WTC11 (cell line): ENCODE measurements around the gene GPI. TPM values are rescaled to one million over a fixed set of nuclear protein-coding genes. Genes with fewer than 3 reads are reported as not detected.

Experiments used
- ATAC-seq: fragments of 200-7000 bp; cut with Tn5 transposase; 2 replicates; pipeline ENCODE4 v1.10.0; 2021; ENCODE audit warnings: mild to moderate bottlenecking, moderate library complexity
- Bru-seq: library from RNA; stranded (reverse); fragments of 400-500 nt; gene quantifications from one replicate; lab custom pipeline; 2021; lab: Mats Ljungman, UMichigan
- CTCF ChIA-PET: fragments of 300-600 bp; sonication (Branson Sonifier 250); formaldehyde crosslinking; loops from one replicate; lab custom pipeline; 2021; ENCODE audit warnings: antibody characterized with exemption; lab: Charles Lee
- POLR2A ChIA-PET: fragments of 350-600 bp; sonication (Branson Sonifier 250); formaldehyde crosslinking; loops from one replicate; lab custom pipeline; 2021; ENCODE audit warnings: antibody characterized with exemption; lab: Charles Lee
- DNase-seq: peaks from one replicate; pipeline ENCODE4 v3.0.0; 2021; ENCODE audit warnings: low spot score
- H3K27ac Mint-ChIP-seq: 2 replicates; pipeline ENCODE4 v1.8.0; 2021; ENCODE audit warnings: mixed read lengths
- H3K27me3 Mint-ChIP-seq: 2 replicates; pipeline ENCODE4 v1.8.0; 2021; ENCODE audit warnings: low read depth, mild to moderate bottlenecking, moderate library complexity, mixed read lengths
- H3K36me3 Mint-ChIP-seq: 2 replicates; pipeline ENCODE4 v1.8.0; 2021; ENCODE audit warnings: mixed read lengths
- H3K4me1 Mint-ChIP-seq: 2 replicates; pipeline ENCODE4 v1.8.0; 2022; ENCODE audit warnings: mixed read lengths
- H3K4me3 Mint-ChIP-seq: 2 replicates; pipeline ENCODE4 v1.8.0; 2021; ENCODE audit warnings: mild to moderate bottlenecking, moderate library complexity, mixed read lengths
- H3K9me3 Mint-ChIP-seq: 2 replicates; pipeline ENCODE4 v1.8.0; 2021; ENCODE audit warnings: mixed read lengths
- AR ChIP-seq: fragments of 250-450 bp; sonication (Bioruptor Pico); IDR thresholded peaks from 2 replicates; pipeline ENCODE4 v1.9.0; 2021; ENCODE audit warnings: mild to moderate bottlenecking
- CDX4 ChIP-seq: fragments of 250-450 bp; sonication (Bioruptor Pico); IDR thresholded peaks from 2 replicates; pipeline ENCODE4 v1.9.0; 2021; ENCODE audit warnings: moderate library complexity, mild to moderate bottlenecking, inconsistent platforms, borderline replicate concordance
- CTCF ChIP-seq: fragments of 200-600 bp; IDR thresholded peaks from 2 replicates; pipeline ENCODE4 v1.8.0; 2022; ENCODE audit warnings: antibody characterized with exemption
- E2F4 ChIP-seq: sonication (generic); formaldehyde crosslinking; IDR thresholded peaks from 2 replicates; pipeline ENCODE4 v1.8.1; 2022; ENCODE audit warnings: low read depth, mild to moderate bottlenecking, moderate library complexity, missing genetic modification reagents, borderline replicate concordance
- E2F5 ChIP-seq: sonication (generic); formaldehyde crosslinking; IDR thresholded peaks from 2 replicates; pipeline ENCODE4 v1.8.1; 2022; ENCODE audit warnings: mild to moderate bottlenecking, moderate library complexity, missing genetic modification reagents
- ELF4 ChIP-seq: sonication (generic); formaldehyde crosslinking; IDR thresholded peaks from 2 replicates; pipeline ENCODE4 v1.8.1; 2022; ENCODE audit warnings: low read depth, mild to moderate bottlenecking, moderate library complexity, missing genetic modification reagents
- FOXP4 ChIP-seq: sonication (generic); formaldehyde crosslinking; IDR thresholded peaks from 2 replicates; pipeline ENCODE4 v1.8.0; 2022; ENCODE audit warnings: mild to moderate bottlenecking, missing genetic modification reagents
- MAX ChIP-seq: sonication (generic); formaldehyde crosslinking; IDR thresholded peaks from 2 replicates; pipeline ENCODE4 v1.8.0; 2022; ENCODE audit warnings: mild to moderate bottlenecking, missing genetic modification reagents
- NFE2L1 ChIP-seq: sonication (generic); formaldehyde crosslinking; IDR thresholded peaks from 2 replicates; pipeline ENCODE4 v1.8.1; 2023; ENCODE audit warnings: missing genetic modification reagents
- NFYB ChIP-seq: sonication (generic); formaldehyde crosslinking; conservative IDR thresholded peaks from 2 replicates; pipeline ENCODE4 v1.8.0; 2022; ENCODE audit warnings: low read depth, missing genetic modification reagents
- SMAD3 ChIP-seq: sonication (generic); formaldehyde crosslinking; IDR thresholded peaks from 2 replicates; pipeline ENCODE4 v1.8.0; 2022; ENCODE audit warnings: missing genetic modification reagents, mild to moderate bottlenecking, borderline replicate concordance
- SP1 ChIP-seq: sonication (generic); formaldehyde crosslinking; conservative IDR thresholded peaks from 2 replicates; pipeline ENCODE4 v1.8.1; 2022; ENCODE audit warnings: missing genetic modification reagents
- TCF7 ChIP-seq: sonication (generic); formaldehyde crosslinking; IDR thresholded peaks from 2 replicates; pipeline ENCODE4 v1.8.0; 2022; ENCODE audit warnings: mild to moderate bottlenecking, low read depth, missing genetic modification reagents, moderate library complexity
- TEAD1 ChIP-seq: sonication (generic); formaldehyde crosslinking; IDR thresholded peaks from 2 replicates; pipeline ENCODE4 v1.8.0; 2022; ENCODE audit warnings: mild to moderate bottlenecking, missing genetic modification reagents
- TP53 ChIP-seq: sonication (generic); formaldehyde crosslinking; IDR thresholded peaks from 2 replicates; pipeline ENCODE4 v1.8.1; 2023; ENCODE audit warnings: mild to moderate bottlenecking, missing genetic modification reagents
- ZMAT4 ChIP-seq: fragments of 250-450 bp; sonication (Bioruptor Pico); IDR thresholded peaks from 2 replicates; pipeline ENCODE4 v1.9.0; 2021; ENCODE audit warnings: mild to moderate bottlenecking
- ZNF232 ChIP-seq: sonication (generic); formaldehyde crosslinking; IDR thresholded peaks from 2 replicates; pipeline ENCODE4 v1.8.0; 2022; ENCODE audit warnings: mild to moderate bottlenecking, missing genetic modification reagents
- ZNF423 ChIP-seq: fragments of 250-450 bp; sonication (Bioruptor Pico); IDR thresholded peaks from 2 replicates; pipeline ENCODE4 v2.1.2; 2022; ENCODE audit warnings: mild to moderate bottlenecking, moderate library complexity
- ZNF512 ChIP-seq: sonication (generic); formaldehyde crosslinking; IDR thresholded peaks from 2 replicates; pipeline ENCODE4 v1.8.1; 2022; ENCODE audit warnings: missing genetic modification reagents, borderline replicate concordance
- long read RNA-seq, 3 experiments: library from RNA in 1 of 3; library from capped mRNA in 1 of 3; library from polyadenylated mRNA in 1 of 3; unstranded in 2 of 3; stranded (forward) in 1 of 3; transcript quantifications; one replicate each; pipeline ENCODE4 v2.0.0, GENCODE V29; 2021
- total RNA-seq: library from RNA; stranded (reverse); gene quantifications from 3 replicates; pipeline ENCODE4 v1.2.3, GENCODE V29; 2021

The GPI gene
- 389 to 452 TPM (median 446 TPM) in 3 replicates for total RNA-seq
- Bru-seq, nascent RNA = percentile 72 among the genes with signal in this experiment
- long read RNA-seq, experiment 1, full-length matches to known transcripts = 955 of 1,136 reads
- long read RNA-seq, experiment 1, partial matches to known transcripts = 125 of 1,136 reads
- long read RNA-seq, experiment 1, other reads (novel, unspliced or antisense) = 56 of 1,136 reads
- long read RNA-seq, experiment 2, full-length matches to known transcripts = 255 of 483 reads
- long read RNA-seq, experiment 2, partial matches to known transcripts = 108 of 483 reads
- long read RNA-seq, experiment 2, other reads (novel, unspliced or antisense) = 120 of 483 reads
- long read RNA-seq, experiment 3, full-length matches to known transcripts = 307 of 483 reads
- long read RNA-seq, experiment 3, partial matches to known transcripts = 154 of 483 reads
- long read RNA-seq, experiment 3, other reads (novel, unspliced or antisense) = 22 of 483 reads

- H3K9me3 Mint-ChIP-seq = no peaks in the 10 kb centered on the region
- ChIA-PET POLR2A (interaction anchor here (0.8 to 1.1 kb wide), 2 partner anchors 10 to 62 kb away, joined by 3 to 4 read pairs; no protein-coding TSS in a partner anchor), CTCF (interaction anchor here (0.6 to 1.1 kb wide), 2 partner anchors 422 to 570 kb away, joined by 3 to 6 read pairs; no protein-coding TSS in a partner anchor)
- DNase-seq (peak; percentile 69), ATAC-seq (peak; percentile 84)
- TF ChIP-seq NFYB = no peak
- TF ChIP-seq ZNF512 = no peak
- no peak for TF ChIP-seq NFE2L1 (CRISPR knock-in tag)
- no peak for TF ChIP-seq ELF4 (CRISPR knock-in tag)
- peak; percentile 48; the same call in 1 of the 2 replicates for TF ChIP-seq TP53 (CRISPR knock-in tag)
- TF ChIP-seq SMAD3 (CRISPR knock-in tag) = no peak
- no peak for TF ChIP-seq ZNF423 (CRISPR knock-in tag)
- TF ChIP-seq TCF7 (CRISPR knock-in tag) = no peak
- peak; percentile 43; the same call in 1 of the 2 replicates for TF ChIP-seq SP1
- no peak for TF ChIP-seq ZMAT4 (CRISPR knock-in tag)
- 0 out of 2 replicates have a peak, but pooled peaks have one; percentile 24 for TF ChIP-seq ZNF232 (CRISPR knock-in tag)
- TF ChIP-seq FOXP4 (CRISPR knock-in tag) = no peak
- TF ChIP-seq MAX (CRISPR knock-in tag) = peak; percentile 65; the same call in 1 of the 2 replicates
- no peak for TF ChIP-seq E2F5 (CRISPR knock-in tag)
- TF ChIP-seq CDX4 (CRISPR knock-in tag) = no peak
- TF ChIP-seq E2F4 (CRISPR knock-in tag) = no peak
- TF ChIP-seq TEAD1 (CRISPR knock-in tag) = 0 out of 2 replicates have a peak, but pooled peaks have one; percentile 36
- no peak for TF ChIP-seq AR (CRISPR knock-in tag)
- TF ChIP-seq CTCF = no peak
- peak within 1 kb of the TSS; percentile 98 for H3K4me3 Mint-ChIP-seq
- H3K4me1 Mint-ChIP-seq = peaks cover 40% of the 10 kb centered on the region
- peaks cover 33% of the 10 kb centered on the region for H3K36me3 Mint-ChIP-seq
- H3K27me3 Mint-ChIP-seq = no peaks in the 10 kb centered on the region
- peak within 1 kb of the TSS; percentile 97 for H3K27ac Mint-ChIP-seq
Measured at GRCh38 chr19:34364830-34365462, at the start of gene GPI. GPI (plus strand) TSS chr19:34365196; CDS start chr19:34365267, 71 bp downstream.
